Stimulated activated CD4-positive, alpha-beta T cell treated with anti-CD3 and anti-CD28 coated beads, Interleukin-2, amount 100 ng/mL, for 24 hours (primary cell): ENCODE results near the gene ADGRL3.
"Not testable (repeated sequence)": the region's sequence is repeated elsewhere in the genome, so short reads cannot be mapped to it uniquely, and the experiment has no call there.

Experiments
- DNase-seq, 2 donors: peaks; one replicate each; pipeline ENCODE4 v3.0.0-alpha.2; 2020

ADGRL3 gene

DNA sequence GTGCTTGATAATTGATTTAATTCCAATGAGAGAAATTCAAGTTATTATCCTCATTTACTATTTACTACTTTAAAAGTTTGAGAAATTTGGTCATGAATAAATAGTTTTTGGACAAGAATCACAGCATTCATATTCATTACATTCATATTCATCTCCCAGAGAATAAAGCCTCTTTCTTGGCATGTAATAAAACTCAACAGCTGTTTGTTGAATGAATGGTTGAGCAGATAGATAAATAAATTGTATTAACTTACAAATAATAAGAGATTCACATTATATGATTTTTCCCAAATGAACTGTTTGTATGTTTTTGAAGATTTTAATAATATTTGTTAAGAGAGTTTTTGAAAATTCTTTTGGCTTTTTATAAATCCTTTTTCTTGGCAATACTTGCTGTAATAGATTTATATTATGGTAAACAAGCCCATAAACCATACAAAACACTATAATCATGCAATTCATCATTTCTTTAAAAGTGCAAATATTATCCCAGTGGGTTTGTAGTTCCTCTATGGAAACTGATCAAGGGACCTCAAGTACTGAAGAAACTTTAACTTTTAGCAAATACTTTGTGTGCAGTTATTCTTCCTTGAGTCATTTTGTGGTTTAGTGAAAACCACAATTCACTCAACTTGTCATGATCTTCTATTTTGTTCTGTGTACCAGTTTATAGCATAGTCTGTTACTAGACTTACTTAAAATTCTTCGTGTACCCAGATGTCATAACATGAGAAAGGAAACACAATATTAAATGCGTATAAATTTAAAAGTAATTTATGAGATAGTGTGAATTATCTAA, 371.8 kb downstream of the ADGRL3 start:
- DNase-seq, result no peak

DNA sequence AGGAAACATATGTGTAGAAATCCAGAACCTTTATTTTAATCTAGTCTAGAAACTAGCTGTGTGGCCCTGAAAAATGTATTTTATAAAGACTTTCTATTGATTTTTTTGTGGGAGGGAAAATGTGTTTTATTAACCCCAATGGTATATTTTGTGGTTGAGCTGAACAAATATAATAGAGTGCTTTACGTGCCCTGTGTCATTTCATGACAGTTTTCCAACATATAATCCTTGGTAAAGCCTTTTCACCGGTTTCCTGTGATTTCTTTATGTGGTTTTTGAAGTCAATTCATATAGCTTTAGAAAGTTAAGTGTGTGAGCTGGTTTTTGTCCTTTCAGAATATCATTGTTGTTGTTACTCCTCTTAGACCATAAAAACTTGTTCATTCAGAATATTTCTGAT, 375.7 kb downstream of the ADGRL3 start:
- no peak for DNase-seq

DNA sequence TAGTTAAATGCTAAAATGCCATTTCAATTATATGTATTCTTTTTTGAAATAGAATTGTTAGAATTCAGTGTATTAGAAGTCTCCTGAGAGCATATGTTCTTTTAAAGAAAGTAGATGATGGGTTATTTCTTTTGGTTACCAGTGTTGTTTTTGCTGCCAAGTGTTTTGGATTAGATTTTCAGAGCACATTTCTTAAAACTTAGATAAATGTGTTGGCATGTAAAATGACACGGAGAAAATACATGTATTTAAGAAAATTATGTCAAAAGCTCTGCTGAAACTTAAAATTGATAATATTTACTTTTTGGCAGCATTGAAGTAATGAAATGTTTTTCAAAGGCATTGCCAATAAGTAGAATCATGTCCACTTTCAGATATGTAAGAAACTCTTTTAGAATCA, 379.7 kb downstream of the ADGRL3 start:
- DNase-seq, result no peak

DNA sequence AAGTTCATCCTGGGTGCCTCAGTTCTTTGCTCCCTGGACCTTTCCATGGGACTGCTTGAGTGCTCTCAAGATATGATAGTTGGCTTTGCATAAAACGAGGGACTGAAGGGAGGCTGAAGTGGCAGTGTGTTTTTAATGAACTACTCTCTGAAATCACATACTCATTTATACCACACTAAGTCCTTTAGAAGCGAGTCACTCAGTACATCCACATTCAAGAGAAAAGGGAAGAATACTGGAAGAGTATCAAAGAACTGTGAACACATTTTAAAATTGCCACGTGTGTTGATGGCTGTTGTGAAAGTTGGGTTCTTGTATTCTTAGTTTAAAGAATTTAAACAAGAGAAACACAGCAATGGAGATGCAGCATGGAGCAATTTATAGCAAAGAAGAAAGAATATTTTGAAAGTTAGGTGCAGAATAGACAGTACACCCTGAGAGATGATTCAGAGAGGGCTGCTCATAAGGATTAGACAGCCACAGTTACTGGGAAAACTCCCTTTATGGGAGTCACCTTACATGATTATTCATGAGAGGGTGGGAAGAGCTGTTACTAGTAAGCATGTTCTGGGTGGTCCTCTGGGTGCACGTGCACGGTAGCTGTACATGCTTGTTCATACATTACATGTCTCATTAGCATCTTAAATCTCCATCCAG, 380.7 kb downstream of the ADGRL3 start:
- no peak for DNase-seq

DNA sequence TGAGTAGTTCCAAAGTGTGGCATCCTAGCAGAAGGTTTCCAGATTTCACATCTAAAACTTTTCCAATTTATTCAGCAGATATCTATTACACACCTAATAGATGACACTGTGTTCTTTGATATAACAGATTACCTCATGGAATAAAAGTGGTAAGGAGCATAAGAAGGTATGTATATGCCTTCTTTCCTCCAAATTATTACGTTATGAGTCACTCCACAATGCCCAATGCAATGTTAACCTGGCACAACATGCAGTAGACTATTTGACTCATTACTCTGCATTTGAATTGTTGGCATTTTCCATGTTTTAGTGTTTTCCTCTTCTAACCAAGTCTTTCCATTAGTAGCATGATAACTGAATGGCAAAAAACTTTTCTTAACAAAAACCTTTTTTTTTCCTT, 383.6 kb downstream of the ADGRL3 start:
- DNase-seq, result no peak

DNA sequence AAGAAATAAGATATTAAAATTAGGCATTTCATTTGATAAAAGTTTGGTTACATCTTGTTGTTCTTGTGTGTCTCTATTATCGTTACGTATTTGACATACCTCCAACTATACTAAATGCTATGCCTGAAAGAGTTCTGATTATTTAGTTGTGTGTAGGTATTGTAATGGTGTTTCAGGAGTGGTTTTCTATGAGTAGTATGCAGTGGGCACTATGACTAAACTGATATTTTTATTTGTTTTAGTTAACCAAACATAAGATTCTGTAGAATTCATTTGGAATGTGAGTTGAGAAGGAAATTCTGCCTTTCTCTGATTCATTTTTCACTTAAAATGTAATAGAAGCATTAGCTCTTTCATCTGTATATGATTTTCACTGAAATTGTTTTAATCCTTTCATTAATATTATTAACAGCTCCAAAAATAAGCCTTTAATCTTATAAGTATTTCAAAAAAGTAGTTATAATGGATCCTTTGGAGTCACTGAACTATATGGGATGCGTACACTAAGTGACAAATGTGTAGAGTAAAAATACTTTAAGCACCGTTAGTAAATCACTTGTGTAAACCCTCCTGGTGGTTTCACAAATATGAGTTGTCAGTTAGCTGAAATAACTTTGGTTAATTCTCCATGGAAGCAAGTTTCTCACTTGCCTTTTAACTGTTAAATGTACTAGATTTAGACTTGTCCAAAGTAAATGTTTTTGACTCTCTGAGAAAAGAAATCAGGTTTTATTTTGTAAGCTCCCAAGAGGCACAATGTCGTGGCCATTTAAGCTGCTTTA, 388.7 kb downstream of the ADGRL3 start:
- no peak for DNase-seq

DNA sequence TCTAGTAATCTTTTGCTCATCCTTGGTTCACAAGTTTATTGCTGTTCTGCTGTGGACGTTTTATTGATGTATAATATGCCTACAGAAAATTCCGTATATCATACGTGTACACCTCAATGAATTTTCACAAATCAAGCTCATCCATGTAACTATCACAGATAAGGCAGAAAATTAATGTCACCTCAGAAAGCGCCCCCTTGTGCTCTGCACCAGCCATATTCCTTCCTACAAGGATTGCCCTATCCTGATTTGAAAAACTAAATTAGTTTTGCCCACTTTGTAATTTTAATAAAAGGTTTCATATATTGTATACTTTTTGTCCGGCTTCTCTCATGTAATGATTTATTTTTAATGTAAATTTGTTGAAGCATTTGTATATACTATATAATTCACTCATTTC, 390.8 kb downstream of the ADGRL3 start:
- DNase-seq, result no peak

DNA sequence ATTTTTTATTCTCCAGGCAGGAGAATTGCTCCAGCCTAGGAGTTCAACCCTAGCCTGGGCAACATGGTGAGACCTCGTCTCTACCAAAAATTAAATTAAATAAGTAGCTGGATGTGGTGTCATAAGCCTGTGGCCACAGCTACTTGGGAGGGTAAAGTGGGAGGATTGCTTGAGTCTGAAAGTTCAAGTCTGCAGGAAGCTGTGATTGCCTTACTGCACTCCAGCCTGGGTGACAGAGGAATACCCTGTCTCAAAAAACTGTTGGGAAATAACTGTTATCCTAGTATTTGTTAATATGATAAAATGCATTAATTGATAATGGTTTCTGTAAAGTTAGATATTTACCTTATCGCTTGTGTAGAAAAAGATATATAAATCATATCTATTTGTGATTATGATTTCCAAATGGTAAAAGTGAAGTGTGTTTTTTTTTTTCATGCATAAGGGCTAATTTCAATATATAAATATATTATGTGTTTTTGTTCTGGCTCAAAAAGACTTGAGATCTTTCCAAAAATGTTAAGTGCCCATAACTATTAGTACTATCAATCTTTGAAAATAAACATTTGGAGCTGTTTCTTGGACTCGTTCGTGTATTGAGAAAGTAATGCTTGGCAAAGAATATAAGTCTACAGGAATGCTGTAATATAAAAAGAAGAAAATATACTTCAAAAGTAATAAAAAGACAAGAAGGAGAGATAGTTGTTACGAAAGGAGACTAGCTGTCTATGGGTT, 396.6 kb downstream of the ADGRL3 start:
- no peak for DNase-seq

DNA sequence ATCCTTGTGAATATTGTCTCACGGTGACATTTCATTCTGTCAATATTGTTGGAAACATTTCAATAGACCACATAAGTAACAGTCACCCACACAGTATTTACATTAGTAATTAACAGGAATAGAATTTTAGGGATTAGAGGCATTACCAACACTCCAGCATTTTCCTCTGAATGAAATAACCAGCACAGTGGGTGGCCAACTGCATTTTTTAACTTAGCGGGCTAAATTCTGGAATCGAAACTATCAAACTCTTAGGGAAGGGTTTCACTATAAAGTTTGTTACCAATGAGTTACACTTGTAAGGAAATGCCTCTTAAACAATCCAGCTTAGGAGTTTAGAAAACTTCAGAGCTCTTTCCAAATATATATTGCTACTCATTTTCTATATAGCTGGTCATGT, 403.0 kb downstream of the ADGRL3 start:
- no peak for DNase-seq

DNA sequence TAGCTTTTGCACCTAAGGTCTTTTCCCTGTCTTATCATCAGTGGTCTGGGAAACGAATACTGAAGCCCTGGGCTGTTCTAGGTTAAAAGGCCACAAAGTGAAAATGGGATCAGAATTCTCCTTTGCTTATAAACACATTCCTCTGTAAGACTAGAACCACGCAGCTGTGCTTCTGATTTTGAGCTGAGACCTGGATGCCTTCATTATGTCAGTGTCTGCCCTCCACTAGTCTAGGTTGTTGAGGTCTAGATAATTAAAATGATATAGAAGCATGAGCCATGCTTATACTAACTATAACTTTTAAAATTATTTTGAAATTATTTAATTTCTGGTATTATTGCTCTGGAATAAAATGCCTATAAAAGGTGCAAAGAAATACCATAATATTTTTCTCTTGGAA, 403.9 kb downstream of the ADGRL3 start:
- no peak for DNase-seq

DNA sequence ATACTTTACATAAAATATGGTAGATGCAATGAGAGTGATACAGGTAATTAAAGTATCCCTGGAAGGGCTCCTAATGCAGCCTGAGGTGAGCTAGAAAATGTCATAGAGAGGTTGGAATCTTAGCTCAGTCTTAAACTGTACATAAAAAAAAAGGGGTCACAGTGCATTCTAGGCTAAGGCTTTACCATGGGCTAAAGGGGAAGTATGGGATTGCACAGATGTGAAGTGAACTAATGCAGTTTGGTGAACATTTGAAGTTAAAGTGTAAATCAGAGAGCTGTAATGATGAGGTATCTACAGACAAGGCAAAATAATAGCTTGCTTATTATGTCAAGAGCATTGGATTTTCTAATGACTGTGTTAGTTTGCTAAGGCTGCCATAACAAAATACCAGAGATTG, 405.9 kb downstream of the ADGRL3 start:
- no peak for DNase-seq

DNA sequence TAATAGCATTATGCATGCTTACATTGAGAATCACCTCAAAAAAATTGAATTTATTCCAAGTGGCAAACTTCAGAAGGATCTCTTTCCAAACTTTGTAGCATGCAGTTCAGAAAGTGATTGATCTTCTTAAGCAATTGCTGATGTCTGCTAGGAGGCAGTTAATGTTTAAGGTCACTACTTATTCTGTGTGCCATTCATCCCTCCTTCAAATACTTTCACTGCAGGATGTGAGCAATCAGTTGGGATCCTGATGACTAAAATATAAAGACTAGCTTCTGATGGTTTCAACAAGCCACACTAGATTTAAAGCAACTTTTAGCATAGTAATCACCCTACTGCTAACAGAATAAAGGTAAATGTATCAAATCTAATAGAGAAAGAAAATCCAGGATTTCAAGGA, 414.1 kb downstream of the ADGRL3 start:
- no peak for DNase-seq

DNA sequence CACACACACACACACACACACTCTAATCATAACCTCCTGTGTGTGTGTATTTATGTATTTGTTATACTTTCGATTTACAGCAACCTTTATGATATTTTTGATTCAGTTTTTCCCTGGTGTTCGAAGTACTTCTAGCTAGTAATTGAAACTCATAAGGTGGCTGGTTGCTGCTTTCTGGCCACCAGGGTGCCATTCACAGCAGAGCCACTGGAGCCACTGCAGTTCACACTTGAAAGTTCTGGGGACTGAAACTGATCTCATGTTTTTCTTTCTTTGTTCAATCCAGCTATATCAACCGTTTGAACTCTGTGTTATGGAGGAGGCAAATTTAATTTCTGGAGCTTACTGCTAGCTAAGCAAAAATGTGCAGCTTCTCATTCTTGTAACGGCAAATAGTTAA, 419.4 kb downstream of the ADGRL3 start:
- DNase-seq, result no peak

DNA sequence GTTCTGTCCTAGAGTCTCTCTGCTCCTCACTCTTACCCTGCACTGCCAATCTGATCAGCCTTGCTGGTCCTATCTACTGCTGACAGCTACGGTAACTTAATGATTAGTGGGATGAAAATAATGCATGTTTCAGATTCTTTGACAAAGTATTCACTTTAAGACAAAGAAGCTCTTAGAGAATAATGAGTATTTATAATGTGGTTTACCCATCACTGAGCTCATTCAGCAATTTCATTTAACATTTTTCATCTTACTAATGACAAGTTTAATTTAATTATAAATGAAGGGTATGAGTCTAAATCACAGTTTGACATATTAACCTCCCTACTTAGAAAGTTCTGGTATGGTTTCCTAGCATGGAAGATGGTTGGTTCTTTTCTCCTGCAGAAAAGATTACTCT, 428.2 kb downstream of the ADGRL3 start:
- no peak for DNase-seq

DNA sequence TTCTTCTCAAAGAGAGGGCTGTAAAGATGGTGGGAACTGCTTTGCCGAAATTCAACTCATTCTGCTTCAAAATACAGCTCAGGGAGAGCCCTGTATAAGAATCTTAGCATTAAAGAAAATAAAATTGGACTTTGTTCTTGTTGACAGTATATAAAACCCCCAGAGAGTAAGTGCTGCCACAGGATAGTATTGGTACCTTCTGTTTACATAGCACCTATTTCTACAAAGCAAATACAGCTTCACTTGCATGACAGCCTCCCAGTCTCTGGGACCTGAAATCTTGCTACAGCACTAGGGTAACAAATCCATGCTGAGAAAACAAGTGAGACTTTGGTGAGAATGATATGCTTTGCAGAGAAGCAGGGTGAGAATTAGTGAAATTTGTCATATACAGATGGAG, 428.6 kb downstream of the ADGRL3 start:
- DNase-seq, result no peak

DNA sequence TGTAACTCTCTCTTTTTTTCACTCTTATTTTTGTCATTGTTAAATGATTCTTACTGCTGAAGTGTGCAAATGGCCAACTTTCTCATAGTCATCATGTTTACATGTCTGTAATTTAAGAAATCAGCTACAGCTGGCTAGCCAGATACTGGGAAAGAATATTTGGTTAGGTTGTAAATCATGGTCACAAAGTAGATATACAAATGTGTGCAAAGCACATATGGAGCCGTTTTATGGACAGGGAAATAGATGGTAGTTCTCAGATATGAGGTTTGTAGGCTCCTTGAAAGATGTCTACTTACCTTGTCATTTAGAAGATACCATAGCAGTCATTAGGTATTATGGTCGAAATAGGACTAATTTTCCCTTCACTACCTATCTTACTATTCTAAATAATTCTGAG, 430.4 kb downstream of the ADGRL3 start:
- DNase-seq, result no peak

DNA sequence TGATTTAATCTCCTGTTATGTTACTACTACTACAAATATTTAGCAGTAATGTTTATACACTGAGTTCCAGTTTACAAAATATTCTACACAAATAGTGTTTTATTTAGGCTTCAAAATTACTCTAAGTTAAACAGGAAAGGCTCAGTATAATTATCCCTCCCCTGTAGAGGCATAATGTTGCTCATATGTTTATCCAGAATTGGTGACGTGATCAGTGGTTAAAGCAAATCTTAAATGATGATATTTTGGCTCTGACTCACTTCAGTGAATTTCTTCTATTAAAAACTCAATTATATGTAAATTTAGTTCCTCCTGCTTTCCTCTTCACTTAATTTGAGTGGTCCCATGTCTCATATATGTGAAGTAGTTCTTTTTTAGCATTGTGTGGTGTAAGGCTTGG, 438.5 kb downstream of the ADGRL3 start:
- DNase-seq, result no peak

DNA sequence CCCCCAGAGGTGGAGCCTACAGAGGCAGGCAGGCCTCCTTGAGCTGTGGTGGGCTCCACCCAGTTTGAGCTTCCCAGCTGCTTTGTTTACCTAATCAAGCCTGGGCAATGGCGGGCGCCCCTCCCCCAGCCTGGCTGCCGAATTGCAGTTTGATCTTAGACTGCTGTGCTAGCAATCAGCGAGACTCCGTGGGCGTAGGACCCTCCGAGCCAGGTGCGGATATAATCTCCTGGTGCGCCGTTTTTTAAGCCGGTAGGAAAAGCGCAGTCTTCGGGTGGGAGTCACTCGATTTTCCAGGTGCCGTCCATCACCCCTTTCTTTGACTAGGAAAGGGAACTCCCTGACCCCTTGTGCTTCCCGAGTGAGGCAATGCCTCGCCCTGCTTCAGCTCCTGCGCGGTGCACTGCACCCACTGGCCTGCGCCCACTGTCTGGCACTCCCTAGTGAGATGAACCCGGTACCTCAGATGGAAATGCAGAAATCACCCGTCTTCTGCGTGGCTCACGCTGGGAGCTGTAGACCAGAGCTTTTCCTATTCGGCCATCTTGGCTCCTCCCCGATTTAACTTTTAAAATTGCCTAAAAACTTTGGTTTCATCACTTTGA, 446.7 kb downstream of the ADGRL3 start:
- DNase-seq, result not testable (repeated sequence)

DNA sequence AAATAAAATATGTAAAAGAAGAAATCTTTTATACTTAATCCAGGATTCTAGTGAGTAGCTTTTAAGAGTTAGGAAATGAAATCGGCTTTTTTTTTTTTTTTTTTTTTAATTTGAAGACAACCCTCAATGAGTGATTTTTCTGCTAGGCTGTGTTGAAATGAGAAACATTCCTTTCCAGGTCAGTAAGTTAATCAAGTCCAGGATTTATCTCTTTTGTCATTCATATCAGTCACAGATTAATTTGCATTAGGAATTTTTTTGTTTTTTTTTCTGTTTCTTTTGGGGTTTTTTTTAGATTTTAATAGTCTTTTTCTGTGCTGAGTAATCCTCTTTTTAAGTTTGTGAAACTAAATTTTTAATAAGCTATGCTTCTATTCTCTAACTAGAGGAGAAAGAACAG, 448.1 kb downstream of the ADGRL3 start:
- DNase-seq, result no peak

DNA sequence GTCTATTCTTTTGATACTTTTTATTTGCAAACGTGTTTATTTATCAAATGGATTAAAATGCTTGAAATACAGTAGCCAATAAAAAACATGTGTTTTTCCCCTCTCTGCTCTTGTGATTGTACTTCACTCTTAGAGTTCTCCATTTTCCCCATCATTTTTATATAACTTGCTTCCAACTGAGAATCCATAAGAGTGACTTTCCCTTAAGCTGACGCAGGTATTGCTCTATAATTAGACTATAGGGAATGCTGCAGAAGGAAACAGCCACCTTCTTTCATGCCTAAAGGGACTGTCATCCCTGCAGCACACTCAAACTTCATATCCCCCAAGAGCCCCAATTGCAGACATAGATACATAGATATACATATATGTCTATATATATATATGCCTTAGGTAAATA, 456.9 kb downstream of the ADGRL3 start:
- DNase-seq, result no peak

DNA sequence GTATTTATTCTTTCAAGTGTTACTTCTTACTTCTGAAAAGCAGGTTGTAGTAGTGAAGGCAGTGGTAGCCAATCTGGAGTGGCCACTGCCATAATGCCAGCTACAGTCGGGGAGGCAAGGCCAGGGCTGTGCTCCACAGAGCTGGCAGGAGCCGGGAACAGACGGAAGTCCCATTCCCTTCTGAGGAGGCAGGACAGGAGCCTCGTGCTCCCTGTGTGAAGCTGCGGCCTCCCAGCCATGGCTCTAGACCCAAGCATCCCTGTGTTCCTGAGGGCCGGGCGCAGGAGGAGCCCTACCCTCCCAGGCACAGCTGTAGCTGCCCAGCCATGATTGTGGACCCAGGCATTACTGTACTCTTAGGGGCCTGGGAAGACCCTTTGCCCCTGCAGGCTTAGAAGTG, 461.8 kb downstream of the ADGRL3 start:
- DNase-seq, result no peak

DNA sequence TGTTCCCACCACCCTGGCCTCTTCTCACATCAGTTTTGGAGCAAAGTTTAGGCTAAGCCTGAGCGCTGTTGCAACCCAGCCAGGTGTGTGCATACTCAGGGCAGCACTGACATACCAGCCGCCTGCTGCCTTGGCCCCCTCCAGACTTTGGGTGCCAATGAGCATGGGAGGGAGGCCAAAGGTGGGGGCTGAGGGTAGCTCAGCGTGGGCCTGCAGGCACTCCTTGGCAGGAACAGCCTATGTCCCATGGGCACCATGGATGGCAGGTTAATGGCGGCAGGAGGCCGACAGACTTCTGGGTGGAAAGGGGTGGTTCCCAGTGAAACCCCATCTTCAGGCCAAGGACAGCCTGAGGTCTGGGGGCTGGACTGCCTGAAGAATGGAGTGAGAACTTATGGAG, 462.2 kb downstream of the ADGRL3 start:
- DNase-seq, result no peak

DNA sequence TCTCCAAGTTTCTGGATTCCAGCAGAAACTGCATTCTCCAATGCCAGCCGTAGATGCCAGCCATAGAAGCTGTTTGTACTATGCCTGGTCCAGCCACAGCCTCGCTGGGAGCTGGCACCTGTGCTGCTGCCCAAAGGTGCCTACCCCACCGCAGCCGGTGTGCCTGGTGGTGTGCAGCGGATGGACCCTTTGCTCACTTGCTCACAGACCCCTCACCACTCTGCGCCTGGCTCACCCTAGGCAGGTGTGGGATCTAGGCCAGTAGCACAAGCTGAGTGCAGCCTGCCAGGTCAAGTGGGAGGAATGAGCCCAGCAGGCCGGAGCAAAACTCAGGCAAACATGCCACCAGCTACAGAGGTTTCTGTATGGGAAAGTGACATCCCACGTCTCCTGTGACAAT, 463.2 kb downstream of the ADGRL3 start:
- no peak for DNase-seq
